HS-27A (cell line): ENCODE measurements around the gene ZC3H4.
"Not testable (repeated sequence)": the region's sequence is repeated elsewhere in the genome, so short reads cannot be mapped to it uniquely, and the experiment has no call there.

ENCODE experiments used
- DNase-seq: peaks from one replicate; pipeline ENCODE4 v3.0.0-alpha.2; 2012; ENCODE audit warnings: low read depth, missing footprints

ZC3H4 gene

GRCh38 chr19:47107953-47108746, 5.4 kb downstream of the ZC3H4 start:
- no peak for DNase-seq

- DNase-seq: no peak
Measured at GRCh38 chr19:47107202-47107952, 6.2 kb downstream of the ZC3H4 start.

- DNase-seq: no peak
Measured at GRCh38 chr19:47106821-47107201, 6.8 kb downstream of the ZC3H4 start.

GRCh38 chr19:47105874-47106273, 7.7 kb downstream of the ZC3H4 start:
- DNase-seq: no peak

GRCh38 chr19:47104680-47105079, 8.9 kb downstream of the ZC3H4 start:
- DNase-seq: no peak

GRCh38 chr19:47102346-47103060, 11.1 kb downstream of the ZC3H4 start:
- no peak for DNase-seq

GRCh38 chr19:47101116-47101515, 12.5 kb downstream of the ZC3H4 start:
- DNase-seq: not testable (repeated sequence)

GRCh38 chr19:47100290-47100689, 13.3 kb downstream of the ZC3H4 start:
- DNase-seq: no peak

- DNase-seq: no peak
Measured at GRCh38 chr19:47099576-47100050, 14.0 kb downstream of the ZC3H4 start.

- no peak for DNase-seq
Measured at GRCh38 chr19:47098608-47099007, 15.0 kb downstream of the ZC3H4 start.

GRCh38 chr19:47097396-47098201, 16.0 kb downstream of the ZC3H4 start:
- DNase-seq: no peak

GRCh38 chr19:47096721-47097120, 16.9 kb downstream of the ZC3H4 start:
- DNase-seq: no peak

GRCh38 chr19:47096100-47096704, 17.4 kb downstream of the ZC3H4 start:
- DNase-seq: no peak

GRCh38 chr19:47095476-47096099, 18.0 kb downstream of the ZC3H4 start:
- no peak for DNase-seq

- no peak for DNase-seq
Measured at GRCh38 chr19:47094557-47095475, 18.8 kb downstream of the ZC3H4 start.

- no peak for DNase-seq
Measured at GRCh38 chr19:47093841-47094240, 19.7 kb downstream of the ZC3H4 start.

- DNase-seq: no peak
Measured at GRCh38 chr19:47093254-47093653, 20.3 kb downstream of the ZC3H4 start.

GRCh38 chr19:47089767-47090350, 23.7 kb downstream of the ZC3H4 start:
- DNase-seq: no peak

GRCh38 chr19:47086280-47086679, 27.3 kb downstream of the ZC3H4 start:
- DNase-seq: no peak
